GM23338 (cell line): ENCODE results near the gene CDCA7L. TPM values are rescaled to one million over a fixed set of nuclear protein-coding genes. Genes with fewer than 3 reads are reported as not detected.

ENCODE experiments used
- ATAC-seq: fragments of 200-7000 bp; cut with Tn5 transposase; 3 replicates; pipeline ENCODE4 v1.9.1; 2020
- DNase-seq: peaks from one replicate; pipeline ENCODE4 v3.0.0-alpha.2; 2015; ENCODE audit warnings: low spot score
- H2AFZ ChIP-seq: fragments of 200-600 bp; sonication (generic); 2 replicates; pipeline ENCODE4 v1.8.0; 2016; ENCODE audit warnings: antibody characterized with exemption, mild to moderate bottlenecking, moderate library complexity
- H3F3A ChIP-seq: fragments of 200-600 bp; sonication (generic); replicated peaks from 2 replicates; pipeline ENCODE4 v1.8.0; 2017; ENCODE audit warnings: antibody characterized with exemption, mixed run types, low read depth
- H3K27ac ChIP-seq: fragments of 200-600 bp; sonication (generic); 2 replicates; pipeline ENCODE4 v1.6.1; 2016; ENCODE audit warnings: low read depth
- H3K27me3 ChIP-seq: fragments of 200-600 bp; sonication (generic); 2 replicates; pipeline ENCODE4 v1.8.0; 2016; ENCODE audit warnings: mild to moderate bottlenecking, mixed run types, moderate library complexity; ENCODE audit not compliant: insufficient read depth
- H3K36me3 ChIP-seq: fragments of 200-600 bp; sonication (generic); 2 replicates; pipeline ENCODE4 v1.8.0; 2016; ENCODE audit warnings: mild to moderate bottlenecking; ENCODE audit not compliant: insufficient read depth
- H3K4me1 ChIP-seq: fragments of 200-600 bp; sonication (generic); 2 replicates; pipeline ENCODE4 v1.8.0; 2016; ENCODE audit warnings: mild to moderate bottlenecking, moderate library complexity; ENCODE audit not compliant: insufficient read depth
- H3K4me2 ChIP-seq: fragments of 200-600 bp; sonication (generic); 2 replicates; pipeline ENCODE4 v1.7.1; 2017; ENCODE audit warnings: mixed run types
- H3K4me3 ChIP-seq: fragments of 200-600 bp; sonication (generic); 2 replicates; pipeline ENCODE4 v1.6.1; 2016; ENCODE audit warnings: mixed run types
- H3K79me2 ChIP-seq: fragments of 200-600 bp; sonication (generic); replicated peaks from 2 replicates; pipeline ENCODE4 v1.8.0; 2017; ENCODE audit warnings: mild to moderate bottlenecking; ENCODE audit not compliant: insufficient read depth
- H3K9me2 ChIP-seq: fragments of 200-600 bp; sonication (generic); 2 replicates; pipeline ENCODE4 v1.8.0; 2017; ENCODE audit not compliant: insufficient read depth
- H4K20me1 ChIP-seq: fragments of 200-600 bp; sonication (generic); replicated peaks from 2 replicates; pipeline ENCODE4 v1.8.0; 2017; ENCODE audit warnings: mild to moderate bottlenecking; ENCODE audit not compliant: insufficient read depth
- H3K27ac Mint-ChIP-seq: 2 replicates; pipeline ENCODE4 v1.8.0; 2020; ENCODE audit warnings: inconsistent platforms, mild to moderate bottlenecking, moderate library complexity, mixed read lengths
- H3K27me3 Mint-ChIP-seq: 3 replicates; pipeline ENCODE4 v1.8.0; 2022; ENCODE audit warnings: low read depth, mild to moderate bottlenecking, moderate library complexity, mixed read lengths, inconsistent platforms; ENCODE audit not compliant: insufficient read depth, poor library complexity
- H3K36me3 Mint-ChIP-seq: 3 replicates; pipeline ENCODE4 v1.8.0; 2021; ENCODE audit warnings: low read depth, mild to moderate bottlenecking, inconsistent platforms, moderate library complexity, mixed read lengths
- H3K4me1 Mint-ChIP-seq: 3 replicates; pipeline ENCODE4 v1.8.0; 2020; ENCODE audit warnings: mild to moderate bottlenecking, inconsistent platforms, mixed read lengths
- H3K4me3 Mint-ChIP-seq: 3 replicates; pipeline ENCODE4 v1.8.0; 2021; ENCODE audit warnings: moderate library complexity, mild to moderate bottlenecking, inconsistent platforms, mixed read lengths
- H3K9me3 Mint-ChIP-seq: 3 replicates; pipeline ENCODE4 v1.8.0; 2020; ENCODE audit warnings: moderate library complexity, mild to moderate bottlenecking, inconsistent platforms, mixed read lengths
- CREB1 ChIP-seq: fragments of 250-450 bp; sonication (Bioruptor Pico); IDR thresholded peaks from 2 replicates; pipeline ENCODE4 v1.5.0; 2020; ENCODE audit warnings: low read depth, mild to moderate bottlenecking, moderate library complexity
- EZH2 ChIP-seq: fragments of 200-600 bp; sonication (generic); IDR thresholded peaks from one replicate; pipeline ENCODE4 v1.8.0; 2017; ENCODE audit warnings: antibody characterized with exemption, mild to moderate bottlenecking, low read depth; ENCODE audit not compliant: unreplicated experiment
- EZH2phosphoT487 ChIP-seq: fragments of 200-600 bp; sonication (generic); IDR thresholded peaks from one replicate; pipeline ENCODE4 v1.8.1; 2018; ENCODE audit warnings: antibody characterized with exemption; ENCODE audit not compliant: unreplicated experiment
- JUNB ChIP-seq: IDR thresholded peaks from one replicate; pipeline ENCODE4 v1.6.1; 2016; ENCODE audit warnings: antibody characterized with exemption; ENCODE audit not compliant: unreplicated experiment
- NANOG ChIP-seq: IDR thresholded peaks from 2 replicates; pipeline ENCODE4 v1.6.1; 2016; ENCODE audit warnings: antibody characterized with exemption, borderline replicate concordance
- POLR2AphosphoS5 ChIP-seq: IDR thresholded peaks from 2 replicates; pipeline ENCODE4 v1.6.1; 2016; ENCODE audit warnings: antibody characterized with exemption, low read depth
- STAT1 ChIP-seq: IDR thresholded peaks from one replicate; pipeline ENCODE4 v1.6.1; 2016; ENCODE audit warnings: antibody characterized with exemption; ENCODE audit not compliant: unreplicated experiment
- ZNF114 ChIP-seq: fragments of 250-450 bp; sonication (Bioruptor Pico); IDR thresholded peaks from 2 replicates; pipeline ENCODE4 v1.5.0; 2020; ENCODE audit warnings: mild to moderate bottlenecking, moderate library complexity
- ZNF331 ChIP-seq: fragments of 250-450 bp; sonication (Bioruptor Pico); IDR thresholded peaks from 2 replicates; pipeline ENCODE4 v1.5.0; 2020; ENCODE audit warnings: low read depth, mild to moderate bottlenecking, moderate library complexity
- polyA plus RNA-seq: library from polyadenylated mRNA; unstranded; fragments of >200 nt; fragmentation: Nextera tagmentation; extraction: Ambion mirVana; gene quantifications from 2 replicates; pipeline ENCODE4 v1.2.1, GENCODE V29; 2016
- total RNA-seq: library from RNA; depleted of rRNA; stranded (reverse); fragments of >200 nt; shearing (Covaris generic); gene quantifications from 2 replicates; pipeline ENCODE4 v1.2.3, GENCODE V29; 2014
- TF ChIP-seq, protein P1 (sequence below): fragments of 250-450 bp; sonication (Bioruptor Pico); IDR thresholded peaks from 2 replicates; pipeline ENCODE4 v1.5.0; 2020; ENCODE audit warnings: mild to moderate bottlenecking, moderate library complexity
- TF ChIP-seq, protein P2 (sequence below), 2 experiments: fragments of 200-600 bp in 1 of 2; sonication (generic) in 1 of 2; conservative IDR thresholded peaks; 2 replicates each; pipeline versions ENCODE4 v1.5.1 to v1.6.1; 2016 to 2017; ENCODE audit warnings: antibody characterized with exemption in 2 of 2, low read depth in 2 of 2, mild to moderate bottlenecking in 2 of 2, moderate library complexity in 1 of 2
- TF ChIP-seq, protein P3 (sequence below): IDR thresholded peaks from one replicate; pipeline ENCODE4 v1.6.1; 2018; ENCODE audit warnings: antibody characterized with exemption; ENCODE audit not compliant: unreplicated experiment
- TF ChIP-seq, protein P4 (sequence below): IDR thresholded peaks from 2 replicates; pipeline ENCODE4 v1.6.1; 2016; ENCODE audit warnings: antibody characterized with exemption

CDCA7L gene
- total and polyA plus RNA-seq, 2 experiments from 2014 or later: 174 to 187 TPM

DNA sequence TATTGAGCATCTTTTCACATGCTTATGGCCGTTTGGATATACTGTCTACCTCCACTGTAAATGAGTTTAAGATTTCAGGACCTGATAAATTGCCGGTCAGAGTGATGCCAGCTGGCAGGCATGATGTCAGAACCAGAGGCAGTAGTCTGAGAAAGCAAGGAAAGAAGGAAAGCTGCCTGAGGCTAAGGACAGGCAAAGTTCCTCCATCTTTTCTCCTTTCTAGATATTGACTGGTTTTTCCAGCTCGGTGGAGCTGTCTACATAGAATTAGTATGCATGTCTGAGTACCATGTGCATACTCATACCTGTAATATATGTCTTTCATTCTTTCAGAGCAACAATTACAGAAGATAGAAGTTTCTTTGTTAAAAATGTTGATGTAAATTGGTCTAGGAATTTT lies 52.3 kb downstream of the CDCA7L start:
- DNase-seq: no peak

More for the DNA sequence above, 52.3 kb downstream of the CDCA7L start:
- Histone ChIP-seq H3K79me2 (no peaks in the 10 kb centered on the region), H3K4me3 (no peak overlapping the region), H2AFZ (no peak overlapping the region), H3K27ac (no peak overlapping the region), H4K20me1 (0 out of 2 replicates have a peak, but pooled peaks cover 4% of the 10 kb centered on the region), H3K36me3 (peaks cover 11% of the 10 kb centered on the region), H3F3A (no peaks in the 10 kb centered on the region; the same call in 1 of the 2 replicates), H3K27me3 (no peaks in the 10 kb centered on the region), H3K4me1 (peaks cover 2% of the 10 kb centered on the region; the same call in 1 of the 2 replicates), H3K4me2 (no peak overlapping the region), H3K9me2 (no peaks in the 10 kb centered on the region)
- TF ChIP-seq, protein P1, sequence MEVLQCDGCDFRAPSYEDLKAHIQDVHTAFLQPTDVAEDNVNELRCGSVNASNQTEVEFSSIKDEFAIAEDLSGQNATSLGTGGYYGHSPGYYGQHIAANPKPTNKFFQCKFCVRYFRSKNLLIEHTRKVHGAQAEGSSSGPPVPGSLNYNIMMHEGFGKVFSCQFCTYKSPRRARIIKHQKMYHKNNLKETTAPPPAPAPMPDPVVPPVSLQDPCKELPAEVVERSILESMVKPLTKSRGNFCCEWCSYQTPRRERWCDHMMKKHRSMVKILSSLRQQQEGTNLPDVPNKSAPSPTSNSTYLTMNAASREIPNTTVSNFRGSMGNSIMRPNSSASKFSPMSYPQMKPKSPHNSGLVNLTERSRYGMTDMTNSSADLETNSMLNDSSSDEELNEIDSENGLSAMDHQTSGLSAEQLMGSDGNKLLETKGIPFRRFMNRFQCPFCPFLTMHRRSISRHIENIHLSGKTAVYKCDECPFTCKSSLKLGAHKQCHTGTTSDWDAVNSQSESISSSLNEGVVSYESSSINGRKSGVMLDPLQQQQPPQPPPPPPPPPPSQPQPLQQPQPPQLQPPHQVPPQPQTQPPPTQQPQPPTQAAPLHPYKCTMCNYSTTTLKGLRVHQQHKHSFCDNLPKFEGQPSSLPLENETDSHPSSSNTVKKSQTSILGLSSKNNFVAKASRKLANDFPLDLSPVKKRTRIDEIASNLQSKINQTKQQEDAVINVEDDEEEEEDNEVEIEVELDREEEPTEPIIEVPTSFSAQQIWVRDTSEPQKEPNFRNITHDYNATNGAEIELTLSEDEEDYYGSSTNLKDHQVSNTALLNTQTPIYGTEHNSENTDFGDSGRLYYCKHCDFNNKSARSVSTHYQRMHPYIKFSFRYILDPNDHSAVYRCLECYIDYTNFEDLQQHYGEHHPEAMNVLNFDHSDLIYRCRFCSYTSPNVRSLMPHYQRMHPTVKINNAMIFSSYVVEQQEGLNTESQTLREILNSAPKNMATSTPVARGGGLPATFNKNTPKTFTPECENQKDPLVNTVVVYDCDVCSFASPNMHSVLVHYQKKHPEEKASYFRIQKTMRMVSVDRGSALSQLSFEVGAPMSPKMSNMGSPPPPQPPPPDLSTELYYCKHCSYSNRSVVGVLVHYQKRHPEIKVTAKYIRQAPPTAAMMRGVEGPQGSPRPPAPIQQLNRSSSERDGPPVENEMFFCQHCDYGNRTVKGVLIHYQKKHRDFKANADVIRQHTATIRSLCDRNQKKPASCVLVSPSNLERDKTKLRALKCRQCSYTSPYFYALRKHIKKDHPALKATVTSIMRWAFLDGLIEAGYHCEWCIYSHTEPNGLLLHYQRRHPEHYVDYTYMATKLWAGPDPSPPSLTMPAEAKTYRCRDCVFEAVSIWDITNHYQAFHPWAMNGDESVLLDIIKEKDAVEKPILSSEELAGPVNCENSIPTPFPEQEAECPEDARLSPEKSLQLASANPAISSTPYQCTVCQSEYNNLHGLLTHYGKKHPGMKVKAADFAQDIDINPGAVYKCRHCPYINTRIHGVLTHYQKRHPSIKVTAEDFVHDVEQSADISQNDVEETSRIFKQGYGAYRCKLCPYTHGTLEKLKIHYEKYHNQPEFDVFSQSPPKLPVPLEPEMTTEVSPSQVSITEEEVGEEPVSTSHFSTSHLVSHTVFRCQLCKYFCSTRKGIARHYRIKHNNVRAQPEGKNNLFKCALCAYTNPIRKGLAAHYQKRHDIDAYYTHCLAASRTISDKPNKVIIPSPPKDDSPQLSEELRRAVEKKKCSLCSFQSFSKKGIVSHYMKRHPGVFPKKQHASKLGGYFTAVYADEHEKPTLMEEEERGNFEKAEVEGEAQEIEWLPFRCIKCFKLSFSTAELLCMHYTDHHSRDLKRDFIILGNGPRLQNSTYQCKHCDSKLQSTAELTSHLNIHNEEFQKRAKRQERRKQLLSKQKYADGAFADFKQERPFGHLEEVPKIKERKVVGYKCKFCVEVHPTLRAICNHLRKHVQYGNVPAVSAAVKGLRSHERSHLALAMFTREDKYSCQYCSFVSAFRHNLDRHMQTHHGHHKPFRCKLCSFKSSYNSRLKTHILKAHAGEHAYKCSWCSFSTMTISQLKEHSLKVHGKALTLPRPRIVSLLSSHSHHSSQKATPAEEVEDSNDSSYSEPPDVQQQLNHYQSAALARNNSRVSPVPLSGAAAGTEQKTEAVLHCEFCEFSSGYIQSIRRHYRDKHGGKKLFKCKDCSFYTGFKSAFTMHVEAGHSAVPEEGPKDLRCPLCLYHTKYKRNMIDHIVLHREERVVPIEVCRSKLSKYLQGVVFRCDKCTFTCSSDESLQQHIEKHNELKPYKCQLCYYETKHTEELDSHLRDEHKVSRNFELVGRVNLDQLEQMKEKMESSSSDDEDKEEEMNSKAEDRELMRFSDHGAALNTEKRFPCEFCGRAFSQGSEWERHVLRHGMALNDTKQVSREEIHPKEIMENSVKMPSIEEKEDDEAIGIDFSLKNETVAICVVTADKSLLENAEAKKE: no peak
- TF ChIP-seq EZH2phosphoT487 (no peak), ZNF114 (CRISPR knock-in tag) (no peak), ZNF331 (CRISPR knock-in tag) (no peak), POLR2AphosphoS5 (no peak), STAT1 (no peak), CREB1 (CRISPR knock-in tag) (no peak), EZH2 (no peak), NANOG (no peak), JUNB (no peak)
- TF ChIP-seq, protein P2, sequence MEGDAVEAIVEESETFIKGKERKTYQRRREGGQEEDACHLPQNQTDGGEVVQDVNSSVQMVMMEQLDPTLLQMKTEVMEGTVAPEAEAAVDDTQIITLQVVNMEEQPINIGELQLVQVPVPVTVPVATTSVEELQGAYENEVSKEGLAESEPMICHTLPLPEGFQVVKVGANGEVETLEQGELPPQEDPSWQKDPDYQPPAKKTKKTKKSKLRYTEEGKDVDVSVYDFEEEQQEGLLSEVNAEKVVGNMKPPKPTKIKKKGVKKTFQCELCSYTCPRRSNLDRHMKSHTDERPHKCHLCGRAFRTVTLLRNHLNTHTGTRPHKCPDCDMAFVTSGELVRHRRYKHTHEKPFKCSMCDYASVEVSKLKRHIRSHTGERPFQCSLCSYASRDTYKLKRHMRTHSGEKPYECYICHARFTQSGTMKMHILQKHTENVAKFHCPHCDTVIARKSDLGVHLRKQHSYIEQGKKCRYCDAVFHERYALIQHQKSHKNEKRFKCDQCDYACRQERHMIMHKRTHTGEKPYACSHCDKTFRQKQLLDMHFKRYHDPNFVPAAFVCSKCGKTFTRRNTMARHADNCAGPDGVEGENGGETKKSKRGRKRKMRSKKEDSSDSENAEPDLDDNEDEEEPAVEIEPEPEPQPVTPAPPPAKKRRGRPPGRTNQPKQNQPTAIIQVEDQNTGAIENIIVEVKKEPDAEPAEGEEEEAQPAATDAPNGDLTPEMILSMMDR (conservative IDR thresholded peaks at IDR 0.05; ENCODE audit: low read depth in 2 of 2): no peak
- TF ChIP-seq, protein P3, sequence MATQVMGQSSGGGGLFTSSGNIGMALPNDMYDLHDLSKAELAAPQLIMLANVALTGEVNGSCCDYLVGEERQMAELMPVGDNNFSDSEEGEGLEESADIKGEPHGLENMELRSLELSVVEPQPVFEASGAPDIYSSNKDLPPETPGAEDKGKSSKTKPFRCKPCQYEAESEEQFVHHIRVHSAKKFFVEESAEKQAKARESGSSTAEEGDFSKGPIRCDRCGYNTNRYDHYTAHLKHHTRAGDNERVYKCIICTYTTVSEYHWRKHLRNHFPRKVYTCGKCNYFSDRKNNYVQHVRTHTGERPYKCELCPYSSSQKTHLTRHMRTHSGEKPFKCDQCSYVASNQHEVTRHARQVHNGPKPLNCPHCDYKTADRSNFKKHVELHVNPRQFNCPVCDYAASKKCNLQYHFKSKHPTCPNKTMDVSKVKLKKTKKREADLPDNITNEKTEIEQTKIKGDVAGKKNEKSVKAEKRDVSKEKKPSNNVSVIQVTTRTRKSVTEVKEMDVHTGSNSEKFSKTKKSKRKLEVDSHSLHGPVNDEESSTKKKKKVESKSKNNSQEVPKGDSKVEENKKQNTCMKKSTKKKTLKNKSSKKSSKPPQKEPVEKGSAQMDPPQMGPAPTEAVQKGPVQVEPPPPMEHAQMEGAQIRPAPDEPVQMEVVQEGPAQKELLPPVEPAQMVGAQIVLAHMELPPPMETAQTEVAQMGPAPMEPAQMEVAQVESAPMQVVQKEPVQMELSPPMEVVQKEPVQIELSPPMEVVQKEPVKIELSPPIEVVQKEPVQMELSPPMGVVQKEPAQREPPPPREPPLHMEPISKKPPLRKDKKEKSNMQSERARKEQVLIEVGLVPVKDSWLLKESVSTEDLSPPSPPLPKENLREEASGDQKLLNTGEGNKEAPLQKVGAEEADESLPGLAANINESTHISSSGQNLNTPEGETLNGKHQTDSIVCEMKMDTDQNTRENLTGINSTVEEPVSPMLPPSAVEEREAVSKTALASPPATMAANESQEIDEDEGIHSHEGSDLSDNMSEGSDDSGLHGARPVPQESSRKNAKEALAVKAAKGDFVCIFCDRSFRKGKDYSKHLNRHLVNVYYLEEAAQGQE: no peak
- TF ChIP-seq, protein P4, sequence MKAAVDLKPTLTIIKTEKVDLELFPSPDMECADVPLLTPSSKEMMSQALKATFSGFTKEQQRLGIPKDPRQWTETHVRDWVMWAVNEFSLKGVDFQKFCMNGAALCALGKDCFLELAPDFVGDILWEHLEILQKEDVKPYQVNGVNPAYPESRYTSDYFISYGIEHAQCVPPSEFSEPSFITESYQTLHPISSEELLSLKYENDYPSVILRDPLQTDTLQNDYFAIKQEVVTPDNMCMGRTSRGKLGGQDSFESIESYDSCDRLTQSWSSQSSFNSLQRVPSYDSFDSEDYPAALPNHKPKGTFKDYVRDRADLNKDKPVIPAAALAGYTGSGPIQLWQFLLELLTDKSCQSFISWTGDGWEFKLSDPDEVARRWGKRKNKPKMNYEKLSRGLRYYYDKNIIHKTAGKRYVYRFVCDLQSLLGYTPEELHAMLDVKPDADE: no peak
- peaks cover 32% of the 10 kb centered on the region; the same call in 2 of the 3 replicates for H3K36me3 Mint-ChIP-seq
- no peak for ATAC-seq
- H3K4me1 Mint-ChIP-seq: peaks cover under 1% of the 10 kb centered on the region; the same call in 1 of the 3 replicates
- H3K27ac Mint-ChIP-seq: no peak overlapping the region
- H3K4me3 Mint-ChIP-seq: no peak overlapping the region
- peaks cover 4% of the 10 kb centered on the region; the same call in 2 of the 3 replicates for H3K9me3 Mint-ChIP-seq
- peaks cover 3% of the 10 kb centered on the region for H3K27me3 Mint-ChIP-seq
